HG02610 (cell line): ENCODE measurements around the gene TMEM72.

Experiments
- ATAC-seq: cut with Tn5 transposase; IDR thresholded peaks from one replicate; pipeline ENCODE4 v1.9.1; 2021; ENCODE audit warnings: mild to moderate bottlenecking, moderate library complexity; ENCODE audit not compliant: unreplicated experiment

The TMEM72 gene

DNA sequence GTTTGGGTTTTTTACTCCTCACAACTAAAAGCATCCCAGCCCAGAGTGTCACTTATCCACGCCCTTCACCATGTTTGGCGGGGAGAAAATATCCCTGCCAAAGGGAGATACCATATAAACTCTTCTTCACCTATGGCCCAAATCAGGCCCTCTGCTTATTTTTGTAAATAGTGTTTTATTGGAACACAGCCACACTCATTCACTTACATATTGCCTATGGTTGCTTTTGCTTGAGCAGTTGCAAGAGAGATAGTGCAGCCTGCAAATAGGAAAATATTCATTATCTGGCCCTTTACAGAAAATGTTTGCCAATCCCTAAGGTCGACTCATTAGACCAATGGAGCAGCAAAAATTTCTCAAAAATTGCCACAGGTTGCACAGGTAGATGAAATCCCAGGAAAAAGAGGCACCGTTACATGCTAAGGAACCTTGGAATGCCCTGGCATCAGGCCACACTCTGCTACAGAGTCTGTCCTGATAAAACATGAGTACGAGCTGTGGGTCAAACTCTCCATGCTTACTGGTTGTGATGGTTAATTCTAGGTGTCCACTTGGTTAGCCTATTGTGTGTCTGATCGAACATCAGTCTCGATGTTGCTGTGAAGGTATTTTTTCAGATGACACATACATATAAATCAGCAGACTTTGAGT is 40.6 kb downstream of the TMEM72 start:
- ATAC-seq = no peak

DNA sequence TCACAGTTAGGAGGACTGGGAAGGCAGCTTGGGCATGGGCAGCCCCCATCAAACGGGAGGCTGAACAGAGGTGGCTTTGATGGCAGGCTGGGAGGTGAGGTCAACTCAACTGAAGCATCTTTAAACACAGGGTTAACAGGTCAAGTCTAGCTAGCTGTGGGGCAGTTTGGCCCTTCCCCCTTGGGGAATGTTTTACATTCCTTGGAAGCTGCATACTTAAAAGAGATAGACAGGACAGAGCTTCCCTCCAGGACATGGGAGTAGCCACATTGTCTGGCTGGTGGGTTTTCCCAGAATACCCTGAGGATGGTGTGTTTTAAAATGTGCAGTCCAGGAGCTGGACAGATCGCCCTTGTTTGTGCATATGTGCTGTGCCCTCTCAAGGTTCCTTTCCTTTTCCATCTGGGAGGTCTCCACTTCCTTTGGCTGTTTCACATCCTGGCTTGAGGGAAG is 41.7 kb downstream of the TMEM72 start:
- no peak for ATAC-seq

DNA sequence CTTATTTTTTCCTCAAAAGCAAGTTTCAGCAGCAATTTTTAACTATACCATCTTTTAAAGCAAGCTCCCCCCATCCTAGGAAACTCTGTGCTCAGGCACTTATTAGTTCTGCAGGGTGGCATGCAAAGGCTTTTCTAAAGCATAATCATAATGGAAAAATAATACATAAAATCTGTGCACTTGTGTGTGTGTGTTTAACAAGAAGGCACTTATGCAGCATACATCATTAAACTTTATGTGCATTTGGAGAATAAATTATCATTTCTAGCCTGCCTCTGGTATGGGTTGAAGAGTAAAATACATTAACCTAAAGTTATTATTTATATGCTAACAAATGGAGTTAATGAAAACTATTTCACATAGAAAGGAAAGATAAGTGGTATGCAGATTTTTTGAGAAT is 42.9 kb downstream of the TMEM72 start:
- ATAC-seq = no peak

DNA sequence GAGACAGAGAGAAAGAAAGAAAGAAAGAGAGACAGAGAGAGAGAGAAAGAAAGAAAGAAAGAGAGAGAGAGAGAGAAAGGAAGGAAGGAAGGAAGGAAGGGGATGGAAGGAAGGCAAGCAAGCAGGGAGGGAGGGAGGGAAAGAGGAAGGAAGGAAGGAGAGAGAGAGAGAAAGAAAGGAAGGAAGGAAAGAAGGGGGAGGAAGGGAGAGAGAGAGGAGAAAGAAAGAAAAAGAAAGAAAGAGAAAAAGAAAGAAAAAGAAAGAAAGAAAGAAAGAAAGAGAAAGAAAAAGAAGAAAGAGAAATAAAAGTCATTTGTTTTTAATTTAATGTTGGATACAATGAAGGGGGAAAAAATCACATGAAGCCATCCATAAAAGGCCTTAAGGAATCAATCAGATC is 43.8 kb downstream of the TMEM72 start:
- no peak for ATAC-seq

DNA sequence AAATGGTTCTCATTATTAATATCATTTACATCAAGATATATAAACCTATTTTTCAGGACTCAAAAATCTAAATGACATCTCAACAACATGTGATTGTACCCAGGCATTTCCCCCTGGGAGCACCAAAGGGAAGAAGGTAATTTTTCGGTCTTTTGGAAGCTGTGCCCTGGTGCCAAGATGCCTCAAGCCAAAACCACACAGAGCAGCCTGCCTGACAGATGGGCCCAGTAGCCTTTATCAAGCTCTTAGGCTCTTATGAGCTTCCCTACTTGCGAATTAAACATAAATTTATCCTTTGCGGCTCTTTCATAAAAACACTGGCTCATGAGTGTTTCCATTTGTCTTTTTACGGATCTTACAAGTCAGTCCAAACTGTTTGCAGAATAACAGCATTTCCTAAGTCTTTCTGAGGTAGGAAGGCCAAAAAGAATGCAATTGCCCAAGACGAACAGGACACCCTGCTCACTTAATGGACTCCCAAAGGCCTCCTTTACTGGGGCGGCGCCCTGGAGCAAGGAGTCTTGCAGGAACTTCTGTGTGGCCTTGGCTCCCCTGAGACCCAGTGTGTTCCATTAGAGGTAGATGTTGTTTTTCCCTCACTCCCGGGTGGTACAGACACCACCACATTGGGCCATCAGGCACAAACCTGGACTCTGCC is 44.4 kb downstream of the TMEM72 start:
- no peak for ATAC-seq

DNA sequence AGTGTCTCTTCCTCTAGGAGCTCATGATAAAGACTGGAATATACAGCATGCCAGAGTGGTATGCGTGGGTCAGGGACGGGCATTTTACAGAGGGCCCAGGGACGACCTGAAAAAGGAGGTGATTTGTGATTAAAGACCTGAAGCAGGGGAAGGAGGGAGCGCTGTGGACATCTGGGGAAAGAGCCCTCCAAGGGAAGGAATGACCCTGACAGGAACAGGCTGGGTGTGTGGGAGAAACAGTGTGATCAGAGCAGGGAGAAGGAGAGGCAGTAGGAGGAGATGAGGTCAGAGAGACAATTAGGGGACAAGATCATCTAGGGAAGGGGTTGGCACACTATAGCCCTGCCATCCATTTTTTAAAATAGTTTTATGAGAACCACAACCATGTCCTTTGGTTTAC is 45.1 kb downstream of the TMEM72 start:
- no peak for ATAC-seq

DNA sequence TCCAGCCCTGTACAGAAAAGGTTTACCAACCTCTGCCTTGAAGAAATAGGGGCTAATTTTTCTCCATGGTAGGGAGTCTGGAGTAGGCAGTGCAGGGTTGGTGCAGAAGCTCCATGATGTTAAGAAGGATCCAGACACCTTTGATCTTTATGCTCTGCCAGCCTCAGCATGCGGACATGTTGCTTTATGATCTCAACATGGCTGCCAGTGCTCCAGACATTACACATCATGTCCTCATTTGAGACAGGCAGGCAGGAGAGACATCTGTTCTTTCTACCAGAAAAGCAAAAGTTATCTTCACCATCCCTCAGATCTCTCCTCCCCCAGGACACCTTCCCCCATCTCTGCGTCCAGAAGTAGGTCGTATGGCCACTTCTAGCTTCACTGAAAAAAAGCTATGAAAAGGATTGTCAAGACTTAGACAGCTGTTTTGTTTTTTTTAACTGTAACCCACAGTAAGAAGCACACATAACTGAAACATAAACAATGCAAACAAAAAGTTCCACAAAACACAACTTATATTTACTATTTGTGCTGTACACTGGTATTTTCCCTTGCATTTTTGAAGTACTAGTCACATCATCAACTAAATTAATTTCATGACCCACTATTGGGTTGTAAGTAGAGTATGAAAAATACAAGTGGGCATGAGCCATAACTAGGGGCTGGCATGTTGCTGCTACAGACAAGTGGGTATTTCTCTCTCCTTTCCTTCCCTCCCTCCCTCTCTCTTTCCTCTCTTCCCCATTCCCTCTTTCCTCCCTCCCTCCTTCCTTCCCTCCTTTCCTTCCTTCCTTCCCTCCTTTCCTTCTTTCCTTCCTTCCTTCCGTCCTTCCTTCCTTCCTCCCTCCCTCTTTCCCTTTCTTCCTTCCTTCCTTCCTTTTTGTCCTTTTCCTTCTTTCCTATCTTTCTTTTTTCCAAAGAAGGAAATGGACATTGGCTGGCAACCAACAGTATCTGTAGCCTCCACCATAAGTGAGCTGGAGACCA is 45.9 kb downstream of the TMEM72 start:
- ATAC-seq = no peak

DNA sequence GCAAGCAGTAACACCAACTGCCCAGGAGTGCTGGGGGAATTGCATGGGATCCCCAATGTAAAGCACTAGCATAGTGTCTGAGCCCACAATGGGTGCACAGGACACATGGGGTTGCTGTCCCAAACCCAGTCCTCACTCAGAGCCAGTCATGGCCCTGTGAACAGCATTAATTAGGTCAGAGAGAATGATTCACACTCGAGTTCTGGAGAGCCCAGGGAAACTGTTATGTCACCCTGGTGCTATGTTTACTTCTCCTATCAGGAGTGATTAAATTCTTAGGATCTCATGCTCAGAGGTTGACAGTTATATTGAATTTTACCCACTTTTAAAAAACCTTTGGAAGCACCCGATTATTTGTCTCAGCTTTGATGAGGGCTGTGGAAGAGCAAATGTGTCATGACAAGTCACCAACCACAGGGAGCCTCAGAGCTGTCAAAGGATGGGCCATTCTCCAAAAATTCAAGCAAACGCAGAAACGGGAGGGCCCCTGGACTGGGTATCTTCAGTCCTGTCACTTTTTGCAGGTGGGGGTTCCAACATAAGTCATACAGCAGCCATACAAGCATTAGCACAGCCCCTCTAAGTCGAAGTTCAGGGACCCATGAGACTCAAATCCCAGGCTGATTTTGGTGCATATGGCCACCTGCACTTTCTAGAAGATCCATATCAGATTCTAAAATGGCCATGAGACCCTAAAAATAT is 47.2 kb downstream of the TMEM72 start:
- no peak for ATAC-seq

DNA sequence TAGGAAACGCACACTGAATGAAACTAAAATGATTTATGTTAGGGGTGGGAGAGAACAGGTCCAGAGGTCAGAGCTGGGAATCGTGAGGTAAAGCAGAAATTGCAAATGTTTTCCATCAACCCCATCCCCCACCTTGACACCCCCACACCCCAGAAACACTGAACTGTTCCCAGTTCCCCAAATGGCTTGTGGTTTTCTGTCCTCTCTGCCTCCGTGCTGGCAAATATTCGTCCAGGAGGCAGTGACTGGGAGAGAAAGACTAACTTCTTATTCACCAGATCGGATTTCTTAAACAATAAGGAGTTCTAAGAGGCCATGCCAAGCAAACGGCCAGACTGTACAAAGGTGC is 47.7 kb downstream of the TMEM72 start:
- ATAC-seq = no peak

DNA sequence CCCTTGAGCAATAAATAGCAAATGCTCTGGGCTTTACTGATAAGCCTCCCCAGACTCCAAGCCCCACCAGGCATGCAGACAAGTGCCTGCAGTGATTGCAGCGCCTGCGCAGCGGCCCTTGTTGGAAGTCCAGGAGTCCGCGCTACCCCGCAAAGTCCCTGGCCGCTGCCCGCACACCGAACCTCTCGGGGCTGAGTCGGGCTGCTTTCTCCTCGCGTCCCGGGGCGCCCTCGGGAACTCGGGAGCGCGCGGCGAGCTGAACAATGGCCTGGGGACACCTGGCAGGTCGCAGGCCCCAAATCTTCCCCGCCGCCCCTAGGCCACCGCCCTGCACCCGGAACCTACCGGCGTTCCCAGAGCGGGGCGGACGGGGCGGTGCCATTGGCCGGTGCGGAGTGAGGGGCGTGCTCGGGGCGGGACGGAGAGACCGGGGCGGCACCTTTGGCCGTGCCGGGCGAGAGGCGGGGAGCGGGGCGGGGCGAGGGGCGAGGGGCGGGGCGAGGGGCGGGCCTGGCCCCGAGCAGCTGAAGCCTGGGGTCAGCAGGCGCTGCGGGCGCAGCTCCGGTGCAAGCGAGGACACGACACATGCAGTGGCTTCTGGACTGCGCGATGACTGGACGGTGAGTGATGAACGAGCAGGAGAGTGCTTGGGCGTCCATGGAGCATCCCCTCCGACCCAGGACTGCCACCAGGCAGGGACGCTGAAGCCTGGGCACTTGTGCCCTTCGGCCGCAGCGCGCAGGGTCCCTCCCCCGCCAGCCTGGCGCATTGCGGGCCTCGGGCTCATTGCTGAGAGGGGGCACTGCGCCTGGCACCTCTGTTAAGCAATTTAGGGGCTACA is 48.3 kb downstream of the TMEM72 start, which contains the start of gene RASSF4:
Gene RASSF4 (plus strand): TSS at position 556 of the 841 bp plus-strand sequence. CDS start 10,401 bp downstream, outside the sequence.
- ATAC-seq = peak; percentile 97

DNA sequence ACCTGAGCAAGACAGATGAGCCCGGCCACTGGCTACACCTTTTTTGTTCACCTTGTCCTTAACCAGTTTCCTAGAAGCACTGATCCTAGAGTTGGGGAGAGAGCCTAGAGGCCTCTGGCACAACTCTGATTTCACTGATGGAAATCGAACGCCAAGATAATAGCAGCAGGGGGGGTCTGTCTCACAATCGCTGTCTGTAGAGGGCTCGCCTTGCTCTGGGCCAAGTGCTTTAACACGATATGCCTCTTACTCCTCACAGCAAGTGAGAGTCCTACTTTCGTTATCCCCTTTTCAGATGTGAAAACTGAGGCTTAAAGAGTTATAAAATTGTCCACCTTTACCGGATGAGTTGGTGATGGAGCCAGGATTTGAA is 48.9 kb downstream of the TMEM72 start:
- no peak for ATAC-seq

DNA sequence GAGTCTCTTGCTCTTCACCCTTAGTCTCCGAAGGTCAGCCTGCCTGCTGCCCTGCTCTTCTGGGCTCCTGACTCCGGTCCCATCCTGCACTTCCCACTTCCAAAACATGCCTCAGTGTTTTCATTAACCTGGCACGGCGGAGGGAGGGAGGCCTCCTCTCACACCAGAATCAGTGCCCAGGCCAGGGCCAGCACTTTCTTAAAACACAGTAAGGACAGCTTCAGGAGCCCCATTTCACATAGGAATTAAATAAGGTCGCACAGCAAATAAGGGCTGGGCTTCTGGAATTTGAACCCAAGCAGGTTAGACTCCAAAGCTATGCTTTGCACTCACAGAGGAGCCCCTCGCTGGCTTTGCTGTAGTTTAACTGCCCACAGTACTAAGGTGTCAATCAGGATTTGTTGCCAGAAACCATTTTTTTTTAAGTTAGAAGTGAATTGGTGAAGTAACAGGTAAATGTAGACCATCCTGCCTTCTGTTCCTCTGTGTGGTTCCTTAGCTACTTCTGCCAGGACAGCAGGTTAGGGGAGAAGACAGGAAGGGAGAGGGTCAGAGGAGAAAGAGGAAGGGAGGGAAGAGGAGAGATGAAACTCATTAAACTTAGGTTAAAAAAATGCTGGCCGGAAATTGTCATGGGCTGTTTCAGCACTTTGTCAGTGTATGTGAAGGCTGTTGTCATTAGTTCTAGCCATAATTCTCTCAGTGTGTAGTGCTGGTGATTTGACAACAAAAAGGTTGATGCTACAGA is 49.5 kb downstream of the TMEM72 start:
- no peak for ATAC-seq

DNA sequence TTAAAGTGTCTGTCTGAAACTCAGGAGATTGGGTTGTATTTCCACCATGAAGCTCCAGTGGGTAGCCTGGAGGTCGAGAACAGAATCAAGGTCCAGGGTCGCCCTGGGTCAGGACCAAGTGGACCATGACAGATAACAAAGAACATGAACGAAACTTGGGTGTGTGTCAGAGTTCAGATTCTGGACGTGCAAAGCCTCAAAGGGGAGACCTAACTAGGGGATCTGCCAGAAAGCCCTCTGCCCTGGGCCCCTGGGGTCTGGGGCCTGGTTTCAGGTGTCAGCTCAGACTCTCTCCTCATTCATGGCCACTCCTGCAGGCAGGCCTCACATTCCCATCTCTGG is 50.1 kb downstream of the TMEM72 start:
- no peak for ATAC-seq

DNA sequence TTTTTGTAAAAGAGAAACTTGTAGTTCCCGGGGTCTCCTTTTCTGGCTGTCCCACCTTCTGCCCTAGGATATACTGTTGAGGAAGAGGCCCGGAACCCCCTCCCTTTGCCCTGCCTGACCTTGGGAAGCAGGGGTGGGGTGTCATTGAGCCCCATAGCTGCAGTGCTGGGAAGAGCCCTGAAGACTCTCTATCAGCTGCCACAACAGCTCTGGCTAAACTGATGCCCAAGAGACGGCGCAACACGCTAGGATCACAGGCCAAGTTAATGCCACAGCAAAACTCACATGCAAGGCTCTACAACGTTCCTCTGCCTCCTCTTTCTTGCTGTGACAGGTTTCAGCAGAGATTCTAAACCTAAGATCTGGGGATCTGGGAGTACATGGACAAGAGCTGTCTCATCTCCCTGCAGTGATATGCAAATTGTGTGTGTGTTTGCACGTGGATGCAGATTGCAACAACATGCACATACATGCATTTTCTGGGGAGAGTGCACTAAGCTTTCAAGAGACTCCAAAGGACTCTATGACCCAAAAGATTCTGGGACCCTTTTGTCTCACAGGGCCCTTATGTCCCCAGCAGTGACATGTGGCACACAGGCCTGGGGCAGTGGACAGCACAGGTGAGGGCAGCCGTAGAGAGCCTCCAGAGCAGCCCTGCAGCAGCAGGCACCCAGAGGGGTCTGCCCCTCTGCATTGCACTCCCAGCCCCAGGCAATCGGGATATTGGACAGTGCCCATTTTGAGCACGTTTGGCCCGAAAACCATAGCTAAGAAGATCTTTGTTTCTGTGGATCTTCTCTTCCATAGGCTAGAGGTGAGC is 51.0 kb downstream of the TMEM72 start:
- no peak for ATAC-seq

DNA sequence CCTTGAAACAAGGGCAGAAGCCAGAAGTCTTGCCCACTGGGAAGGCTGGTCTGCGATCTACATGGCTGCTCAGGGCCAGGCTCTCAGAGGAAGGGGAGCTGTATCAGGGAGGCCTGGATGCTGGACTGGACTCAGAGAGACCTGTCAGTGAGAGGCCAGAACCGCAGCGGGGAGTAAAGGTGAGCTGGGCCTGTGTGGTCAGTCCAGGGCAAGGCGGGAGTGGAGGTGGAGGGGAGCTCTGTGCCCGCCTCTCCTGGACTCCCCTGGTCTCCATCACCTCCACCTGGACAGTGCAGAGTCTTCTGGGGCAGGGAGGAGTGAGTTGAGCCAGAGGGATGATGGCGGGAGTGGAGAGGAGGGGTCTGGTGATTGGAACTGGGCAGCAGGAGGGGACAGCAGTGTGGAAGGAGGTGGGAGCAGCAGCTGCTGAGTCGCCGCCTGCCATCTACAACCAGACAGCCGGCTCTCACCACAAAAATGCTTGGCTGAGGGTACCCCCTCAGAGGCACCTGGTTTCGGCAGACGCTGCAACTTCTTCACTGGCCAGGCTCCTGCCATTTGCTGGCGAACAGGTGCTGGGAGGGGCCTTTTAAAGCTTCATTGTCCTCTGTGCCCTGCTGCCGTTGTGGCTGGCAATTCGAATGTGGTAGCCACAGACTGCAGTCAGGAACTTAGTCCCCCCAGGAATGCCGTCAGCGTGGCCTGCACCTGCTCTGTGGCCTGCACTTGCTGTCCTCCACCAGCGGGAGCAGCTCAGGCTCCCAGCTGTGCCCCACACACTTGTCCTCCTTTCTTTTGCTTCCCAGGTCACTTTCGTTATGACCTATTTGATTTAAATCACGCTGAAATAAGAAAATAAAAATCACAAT is 52.0 kb downstream of the TMEM72 start:
- no peak for ATAC-seq

DNA sequence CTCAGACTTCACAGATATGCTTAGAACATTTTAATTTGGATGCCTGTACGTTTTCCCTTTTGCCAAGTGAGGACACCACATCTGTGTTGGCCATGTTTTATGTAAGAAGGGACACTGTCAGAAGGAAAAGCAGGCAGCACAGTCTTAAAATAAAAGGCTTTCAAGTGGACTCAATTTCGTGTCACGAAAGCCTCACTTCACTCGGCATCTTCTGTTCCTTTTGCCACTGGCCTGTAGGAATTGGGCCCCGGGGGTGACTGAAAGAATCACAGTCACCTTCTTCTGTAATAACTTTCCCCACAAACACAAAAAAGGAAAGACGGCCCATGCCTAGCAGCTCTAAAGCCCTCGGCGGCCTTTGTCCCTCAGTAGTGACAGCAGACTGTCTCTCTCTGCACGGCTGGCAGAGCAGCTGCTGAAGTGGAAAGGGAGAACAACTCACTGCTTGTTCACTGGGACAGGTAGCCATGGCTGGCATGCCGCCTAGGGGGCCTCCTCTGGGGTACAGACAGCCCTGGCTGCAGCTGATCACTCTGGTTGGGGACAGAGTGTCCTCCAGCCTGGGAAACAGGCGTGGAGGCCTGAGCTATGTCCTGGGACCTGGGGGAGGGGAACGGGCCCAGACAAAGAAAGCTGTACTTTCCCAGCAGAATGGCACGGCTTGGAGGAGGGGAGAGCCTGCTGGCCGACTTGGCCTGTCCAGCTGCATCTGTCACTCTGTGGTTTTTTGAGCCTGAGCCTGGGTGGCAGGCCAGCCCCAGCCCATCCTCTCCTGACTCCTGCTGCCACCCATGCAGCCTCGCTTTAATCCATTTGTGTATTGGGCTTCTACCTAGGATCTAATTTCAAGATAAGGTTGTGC is 52.9 kb downstream of the TMEM72 start:
- no peak for ATAC-seq

DNA sequence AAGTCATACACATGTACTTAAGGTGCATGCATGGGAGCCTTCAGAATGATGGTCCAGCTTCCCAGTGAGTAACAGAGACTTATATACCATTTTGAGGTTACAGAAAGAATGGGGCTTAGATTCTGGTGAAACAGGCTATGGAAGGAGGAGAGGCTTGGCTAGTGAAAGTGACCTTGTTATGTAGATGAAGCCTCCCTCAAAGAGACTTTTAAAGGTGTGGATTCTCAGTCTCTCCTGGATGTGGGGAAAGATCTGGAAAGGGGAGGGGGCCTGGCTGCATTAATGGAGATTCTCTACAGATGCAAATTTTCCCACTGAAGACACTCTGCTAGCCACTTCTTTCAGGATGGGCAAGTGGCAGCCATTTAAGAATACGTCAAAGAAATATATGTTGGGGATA is 54.0 kb downstream of the TMEM72 start:
- ATAC-seq = no peak
